RPMI8226 (cell line): ENCODE measurements around the gene ALDH4A1.
A peak's percentile ranks its signal among the peaks of the same experiment; 100 is the strongest.

Experiments used
- DNase-seq: peaks from one replicate; pipeline ENCODE4 v3.0.0-alpha.2; 2015

ALDH4A1 gene

DNA sequence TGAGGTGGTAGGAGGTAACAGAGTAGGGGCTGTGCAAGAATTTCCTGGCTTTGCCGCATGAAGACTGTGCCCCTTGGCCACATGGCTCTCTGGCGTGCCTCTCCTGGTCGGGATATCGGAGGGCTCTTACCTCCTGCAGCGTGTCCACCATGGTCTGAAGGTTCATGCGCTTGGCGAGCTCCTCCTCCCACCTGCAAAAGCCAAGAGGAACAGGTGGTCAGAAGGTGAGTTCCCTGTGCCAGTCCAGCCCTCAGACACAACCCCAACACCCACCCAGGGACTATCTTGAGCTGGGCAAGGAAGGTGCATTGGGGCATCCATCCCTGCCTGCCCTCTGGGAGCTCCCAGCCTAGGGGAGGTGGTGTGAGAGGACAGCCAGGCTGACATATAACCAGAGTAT is 18.6 kb upstream of the ALDH4A1 start:
- DNase-seq, result no peak

- DNase-seq, result no peak
Measured at GRCh38 chr1:18919956-18920355, 17.6 kb upstream of the ALDH4A1 start.

- no peak for DNase-seq
Measured at GRCh38 chr1:18919197-18919905, 17.0 kb upstream of the ALDH4A1 start.

DNA sequence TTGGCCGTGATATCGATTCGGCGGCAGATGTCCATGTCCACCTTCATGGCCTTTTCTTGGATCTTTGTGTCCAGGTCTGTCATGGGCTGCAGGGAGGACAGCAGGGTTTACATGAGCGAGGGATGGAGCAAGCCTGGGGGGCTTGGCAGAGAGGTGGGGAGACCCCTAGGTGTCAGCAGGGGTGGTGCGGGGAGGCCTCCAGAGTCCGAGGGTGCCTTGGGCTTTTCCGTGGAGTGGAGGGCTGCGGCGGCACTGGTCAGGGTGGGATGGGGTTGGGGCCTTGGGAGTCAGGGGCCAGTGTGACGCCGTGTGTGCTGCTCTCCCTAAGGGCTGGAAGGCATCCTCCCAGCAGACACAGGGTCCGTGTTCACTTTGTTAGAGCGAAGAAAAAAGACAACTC is 16.1 kb upstream of the ALDH4A1 start:
- no peak for DNase-seq

DNA sequence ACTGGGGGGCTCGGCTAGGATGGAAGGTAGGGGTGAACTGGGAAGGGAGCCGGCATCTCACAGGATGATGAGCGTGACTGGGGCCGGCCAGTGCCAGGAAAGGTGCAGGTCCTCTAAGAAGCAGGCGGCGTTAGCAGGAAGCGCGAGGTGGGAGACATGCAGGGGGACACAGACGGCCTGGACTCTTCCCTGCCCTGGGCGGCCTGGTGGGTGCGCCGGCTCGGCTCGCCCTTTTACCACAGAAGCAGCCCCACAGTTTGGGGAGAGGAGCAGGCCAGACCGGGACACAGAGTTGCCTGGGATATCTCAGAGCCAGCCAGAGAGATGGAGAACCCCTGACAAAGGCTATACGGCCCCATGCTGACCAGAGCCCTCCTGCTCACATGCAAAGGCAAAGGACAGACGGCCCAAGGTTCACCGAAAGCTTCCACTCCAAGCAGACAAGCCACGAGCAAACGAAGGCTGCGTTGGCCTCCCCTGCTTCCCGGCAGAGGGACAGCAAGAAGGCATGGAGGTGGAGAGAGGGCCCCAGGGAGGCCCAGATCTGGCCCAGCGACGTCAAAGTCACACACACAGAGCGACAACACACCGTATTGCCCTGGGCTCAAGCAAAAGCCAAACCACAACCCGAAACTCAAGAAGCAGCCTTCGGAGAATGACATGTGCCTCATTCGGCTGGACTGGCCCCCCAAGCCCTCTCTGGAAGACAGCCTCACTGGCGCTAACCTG is 14.9 kb upstream of the ALDH4A1 start:
- no peak for DNase-seq

DNA sequence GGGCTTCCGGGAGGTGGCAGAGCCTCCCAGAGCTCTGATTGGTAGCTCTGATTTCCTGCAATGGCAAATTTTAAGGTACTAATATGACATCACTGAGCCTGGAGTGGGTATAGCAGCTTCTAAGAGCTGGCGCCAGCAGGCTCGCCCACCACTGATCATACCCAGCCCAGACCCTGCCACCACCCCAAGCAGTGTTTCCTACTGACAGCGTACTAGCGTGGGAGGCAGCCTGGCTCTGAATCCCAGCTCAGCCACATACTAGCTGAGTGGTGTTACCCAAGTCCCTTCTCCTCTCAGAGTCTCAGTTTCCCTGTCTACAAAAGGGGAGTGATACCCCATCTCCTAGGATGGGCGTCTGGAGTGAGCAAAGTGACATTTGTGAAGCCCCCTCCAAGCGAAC is 13.0 kb upstream of the ALDH4A1 start:
- no peak for DNase-seq

DNA sequence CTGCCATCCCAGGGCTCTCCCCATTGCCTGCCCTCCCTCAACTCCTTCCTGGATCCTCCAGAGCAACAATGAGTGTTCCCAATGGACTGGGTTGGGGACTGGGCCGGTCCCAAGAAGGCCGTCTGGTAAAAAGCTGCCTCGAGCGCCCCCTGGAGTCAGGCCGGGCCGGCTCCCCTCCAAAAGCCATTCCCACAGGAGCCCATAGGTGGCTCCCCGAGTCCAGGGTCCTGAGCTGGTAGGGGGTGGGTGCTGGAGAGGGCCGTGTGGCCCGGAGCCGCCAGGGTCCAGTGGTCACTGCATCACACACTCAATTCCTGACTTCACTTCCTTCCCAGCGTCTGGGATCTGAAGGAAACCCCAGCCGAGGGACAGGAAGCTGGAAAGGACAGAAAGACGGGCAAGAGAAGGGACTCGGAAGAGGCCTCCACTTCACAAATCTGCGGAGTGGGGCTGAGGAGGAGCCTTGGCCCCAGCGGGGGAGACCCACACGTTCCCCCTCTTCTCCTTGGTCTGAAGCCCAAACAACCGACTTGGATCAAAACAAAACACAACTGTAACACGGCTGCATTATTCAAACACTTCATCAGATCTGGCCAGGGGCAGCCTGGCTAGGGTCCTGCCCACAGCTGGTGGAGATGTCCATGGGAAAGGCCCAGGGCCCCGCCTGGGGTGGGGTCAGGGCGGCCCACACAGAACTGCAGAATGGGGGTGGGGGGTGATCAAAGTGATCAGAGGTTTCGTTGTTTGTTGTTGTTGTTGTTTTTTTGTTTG is 10.9 kb upstream of the ALDH4A1 start:
- peak; percentile 80 for DNase-seq

DNA sequence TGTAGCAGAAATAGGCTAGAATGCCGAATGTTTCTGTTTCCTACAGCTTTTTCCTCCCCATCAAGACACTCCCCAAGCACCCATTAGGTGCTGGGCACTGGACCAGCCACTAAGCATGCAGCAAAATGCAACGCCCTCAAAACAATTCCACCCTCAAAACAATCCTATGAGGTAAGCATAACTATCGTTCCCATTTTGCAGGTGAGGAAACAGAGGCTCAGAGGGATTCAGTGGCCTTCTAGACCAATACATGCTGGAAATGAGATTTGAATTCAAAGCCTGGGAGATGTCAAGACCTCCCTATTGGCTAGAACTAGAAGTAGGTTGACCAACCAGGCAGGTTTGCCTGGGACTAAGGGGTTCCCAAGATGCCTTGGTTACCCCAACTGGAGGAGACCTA is 10.2 kb upstream of the ALDH4A1 start:
- DNase-seq, result no peak

DNA sequence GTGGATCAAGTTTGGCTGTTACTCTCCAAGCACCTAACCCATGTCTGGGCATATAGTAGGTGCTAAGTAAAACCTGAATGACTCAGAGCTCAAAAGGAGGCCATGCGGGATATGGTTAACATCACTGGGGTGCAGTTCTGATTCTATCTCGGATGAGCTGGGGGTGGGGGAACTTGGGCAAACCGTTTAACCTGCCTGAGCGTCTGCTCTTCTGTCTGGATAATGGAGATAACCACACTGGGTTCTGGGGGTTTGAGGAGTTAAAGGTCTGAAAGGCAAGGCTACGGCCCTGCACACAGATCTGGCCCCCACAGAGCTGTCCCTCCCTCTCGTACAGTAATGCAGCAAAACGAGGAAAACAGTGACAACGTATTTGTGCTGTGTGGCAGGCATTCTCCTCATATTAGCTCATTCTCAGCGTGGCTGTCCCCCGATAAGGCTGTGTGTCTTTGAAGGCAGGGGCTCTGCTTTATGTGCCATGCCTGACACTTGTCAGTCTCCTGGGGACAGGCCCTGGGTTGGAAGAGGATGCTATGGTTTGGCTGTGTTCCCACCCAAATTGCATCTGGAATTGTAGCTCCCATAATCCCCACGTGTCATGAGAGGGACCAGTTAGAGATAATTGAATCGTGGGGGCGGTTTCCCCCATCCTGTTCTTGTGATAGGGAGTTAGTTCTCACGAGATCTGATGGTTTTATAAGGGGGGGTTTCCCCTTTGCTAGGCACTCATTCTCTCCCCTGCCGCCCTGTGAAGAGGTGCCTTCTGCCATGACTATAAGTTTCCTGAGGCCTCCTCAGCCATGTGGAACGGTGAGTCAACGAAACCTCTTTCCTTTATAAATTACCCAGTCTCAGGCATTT is 6.8 kb upstream of the ALDH4A1 start:
- no peak for DNase-seq

DNA sequence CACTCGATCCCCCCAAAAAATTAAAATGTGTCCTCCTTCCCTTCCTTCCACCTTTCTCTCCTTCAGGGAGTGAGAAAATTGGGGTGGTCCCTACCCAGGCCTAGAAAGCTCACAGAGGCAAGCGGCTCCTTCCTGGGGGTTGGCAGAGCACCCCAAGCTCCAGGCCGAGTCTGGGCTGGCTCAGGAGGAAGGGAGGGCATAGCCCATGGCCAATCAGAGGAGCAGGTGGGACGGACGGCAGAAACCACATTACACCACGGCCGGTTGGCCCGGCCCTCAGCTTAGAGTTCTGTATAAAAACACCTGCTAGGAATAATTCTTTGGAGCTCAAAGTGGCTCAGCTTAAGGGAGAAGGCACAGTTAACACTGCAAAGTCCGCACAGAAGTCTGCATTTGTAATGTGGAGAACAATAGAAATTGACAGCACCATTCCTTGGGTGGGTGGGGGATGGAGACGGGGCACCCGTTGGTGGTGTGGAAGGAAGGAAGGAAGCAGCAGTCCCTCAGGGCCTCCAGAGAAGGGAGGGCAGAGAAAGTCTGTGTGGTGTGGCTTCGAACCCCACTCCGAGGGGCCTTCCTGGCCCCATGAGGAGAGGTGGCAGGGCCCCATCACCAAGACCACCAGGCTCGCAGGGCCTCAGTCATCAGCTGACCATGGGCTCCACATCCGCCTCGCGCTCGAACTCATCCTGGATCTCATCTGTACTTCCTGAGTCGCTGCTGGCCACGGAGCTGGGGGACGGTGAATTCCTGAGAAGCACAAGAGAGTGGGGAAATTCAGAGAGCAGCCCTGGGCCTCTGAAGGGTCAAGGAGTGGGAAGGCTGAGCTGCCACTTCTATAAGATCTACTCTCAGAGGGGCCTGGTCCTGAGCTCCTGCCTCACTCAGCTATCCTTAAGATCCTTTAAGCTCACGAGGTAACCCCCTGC is 5.8 kb upstream of the ALDH4A1 start:
- no peak for DNase-seq

GRCh38 chr1:18907021-18907916 is 4.9 kb upstream of the ALDH4A1 start:
- peak; percentile 73 for DNase-seq

GRCh38 chr1:18903291-18903756 is 969 bp upstream of the ALDH4A1 start:
- DNase-seq, result no peak

GRCh38 chr1:18901952-18902522 is 318 bp downstream of the ALDH4A1 start:
- DNase-seq, result peak; percentile 17

- no peak for DNase-seq
Measured at GRCh38 chr1:18901147-18901951, 1.0 kb downstream of the ALDH4A1 start.

DNA sequence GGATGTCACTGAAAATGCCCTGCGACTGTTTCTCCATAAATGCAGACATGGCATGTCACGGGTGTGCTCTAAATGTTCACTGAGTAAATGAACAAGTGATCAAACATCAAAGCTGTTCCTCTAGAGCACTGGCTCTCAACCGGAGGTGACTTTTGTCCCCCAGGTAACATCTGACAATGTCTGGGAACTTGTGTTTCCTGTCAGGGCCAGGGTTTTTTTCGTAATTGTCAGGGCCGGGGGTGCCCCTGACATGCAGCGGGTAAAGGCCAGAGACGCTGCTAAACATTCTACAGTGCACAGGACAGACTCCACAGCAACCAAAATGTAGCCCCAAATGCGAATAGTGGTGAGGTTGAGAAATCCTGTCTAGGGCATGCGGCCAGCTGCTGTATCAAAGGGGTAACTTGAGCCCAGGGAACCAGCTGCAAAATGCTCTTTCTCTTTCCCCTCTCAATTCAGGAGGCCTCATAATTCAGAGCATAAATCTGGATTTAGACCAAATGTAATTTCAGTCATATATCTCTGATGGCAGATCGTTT is 2.0 kb downstream of the ALDH4A1 start:
- DNase-seq, result no peak

DNA sequence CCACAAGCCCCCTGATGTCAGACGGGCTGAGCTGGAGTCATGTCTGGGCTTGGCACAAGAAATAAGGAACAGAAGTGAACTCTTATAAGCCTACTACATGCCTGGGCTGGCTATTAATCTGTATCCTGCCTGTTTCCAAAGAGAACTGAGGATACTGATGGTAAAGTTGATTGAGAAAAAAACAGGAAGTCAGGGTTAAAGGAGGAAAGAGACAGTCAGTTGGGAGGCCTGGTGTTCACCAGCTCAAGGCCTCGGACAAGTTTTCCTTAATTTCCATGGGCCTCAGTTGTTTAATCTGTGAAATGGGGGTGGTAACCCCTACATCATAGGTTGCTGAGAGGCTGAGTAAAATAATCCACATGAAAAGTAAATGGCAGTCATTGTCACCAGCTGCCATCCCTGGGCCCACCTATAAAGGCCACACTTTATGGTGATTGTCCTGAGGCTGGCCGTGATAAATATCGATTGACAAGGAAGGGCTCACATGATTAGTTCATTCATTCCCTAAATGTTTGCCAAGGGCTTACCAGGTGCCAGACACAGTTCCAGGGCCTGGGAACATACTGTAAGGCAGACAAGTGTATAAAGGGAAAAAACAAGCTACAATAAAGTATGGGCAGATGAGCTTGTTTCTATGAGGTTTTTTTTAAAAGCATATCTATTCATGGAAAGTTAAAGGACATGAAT is 2.8 kb downstream of the ALDH4A1 start:
- DNase-seq, result no peak

DNA sequence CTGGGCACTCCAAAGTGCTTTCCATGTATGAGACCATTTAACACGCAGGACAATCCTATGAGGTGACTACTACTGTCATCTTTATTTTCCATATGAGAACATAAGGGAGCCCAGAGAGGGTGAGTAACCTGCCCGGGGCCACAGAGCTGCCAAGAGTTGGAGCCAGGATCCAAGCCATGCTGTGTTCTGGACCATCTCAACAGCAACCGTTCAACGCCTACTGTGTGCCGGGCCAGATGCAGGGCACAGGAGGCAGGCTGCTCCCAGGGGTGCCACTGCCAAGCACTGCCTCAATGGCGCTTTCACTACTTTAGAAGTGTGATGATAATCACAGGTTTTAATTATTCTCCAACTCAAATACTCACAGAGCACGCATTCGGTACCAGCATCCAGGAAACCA is 3.8 kb downstream of the ALDH4A1 start:
- DNase-seq, result no peak

GRCh38 chr1:18895317-18895716 is 7.0 kb downstream of the ALDH4A1 start:
- no peak for DNase-seq
